Keratinocyte (primary cell): ENCODE measurements around the gene REPS2. TPM values are rescaled to one million over a fixed set of nuclear protein-coding genes. Genes with fewer than 3 reads are reported as not detected.
A peak's percentile ranks its signal among the peaks of the same experiment; 100 is the strongest.

Experiments used
- DNase-seq: peaks from one replicate; pipeline ENCODE4 v3.0.0-alpha.2; 2011; ENCODE audit warnings: low read depth, missing footprints, low spot score
- FAIRE-seq: peaks from 2 replicates; lab custom pipeline; 2011; peaks lifted over from hg19 to GRCh38; lab: Jason Lieb, UNC
- H2AFZ ChIP-seq: 2 replicates; pipeline ENCODE4 v1.6.0; 2012; ENCODE audit warnings: low read length, control low read depth, inconsistent platforms; ENCODE audit not compliant: control insufficient read depth
- H3K27ac ChIP-seq: 2 replicates; pipeline ENCODE4 v1.5.1; 2011; ENCODE audit warnings: low read length; ENCODE audit not compliant: control insufficient read depth, insufficient read depth
- H3K27me3 ChIP-seq: 3 replicates; pipeline ENCODE4 v1.6.0; 2011; ENCODE audit warnings: low read length; ENCODE audit not compliant: control insufficient read depth, insufficient read depth; ENCODE audit errors: extremely low read depth
- H3K36me3 ChIP-seq, 2 experiments: 2 replicates in 1 of 2; 3 replicates in 1 of 2; pipeline ENCODE4 v1.5.1; 2011; ENCODE audit warnings: low read length in 2 of 2, mild to moderate bottlenecking in 1 of 2; ENCODE audit not compliant: control insufficient read depth in 2 of 2, insufficient read depth in 2 of 2; ENCODE audit errors: extremely low read depth in 1 of 2
- H3K4me1 ChIP-seq: 3 replicates; pipeline ENCODE4 v1.5.1; 2011; ENCODE audit warnings: low read length; ENCODE audit not compliant: control insufficient read depth, insufficient read depth; ENCODE audit errors: extremely low read depth
- H3K4me2 ChIP-seq: 3 replicates; pipeline ENCODE4 v1.6.0; 2011; ENCODE audit warnings: low read depth, low read length; ENCODE audit not compliant: control insufficient read depth, insufficient read depth; ENCODE audit errors: extremely low read depth
- H3K4me3 ChIP-seq, 3 experiments: fragments of 200-600 bp in 1 of 3; sonication (generic) in 1 of 3; 2 replicates in 2 of 3; 3 replicates in 1 of 3; pipeline ENCODE4 v1.5.1; 2011 to 2016; ENCODE audit warnings: low read length in 3 of 3, mild to moderate bottlenecking in 3 of 3, control low read depth in 2 of 3, inconsistent platforms in 1 of 3, low read depth in 1 of 3, mixed read lengths in 1 of 3, mixed run types in 1 of 3, moderate library complexity in 1 of 3; ENCODE audit not compliant: control insufficient read depth in 2 of 3, insufficient read depth in 2 of 3; ENCODE audit errors: extremely low read depth in 1 of 3
- H3K79me2 ChIP-seq: 2 replicates; pipeline ENCODE4 v1.6.0; 2012; ENCODE audit warnings: low read length; ENCODE audit not compliant: control insufficient read depth, insufficient read depth
- H3K9ac ChIP-seq: 3 replicates; pipeline ENCODE4 v1.6.0; 2011; ENCODE audit warnings: low read length; ENCODE audit not compliant: control insufficient read depth, insufficient read depth; ENCODE audit errors: extremely low read depth
- H3K9me1 ChIP-seq: 3 replicates; pipeline ENCODE4 v1.6.0; 2011; ENCODE audit warnings: low read length; ENCODE audit not compliant: control insufficient read depth, insufficient read depth; ENCODE audit errors: extremely low read depth
- H3K9me3 ChIP-seq: 2 replicates; pipeline ENCODE4 v1.5.1; 2012; ENCODE audit warnings: low read depth, low read length; ENCODE audit not compliant: control insufficient read depth
- H4K20me1 ChIP-seq: 3 replicates; pipeline ENCODE4 v1.6.0; 2011; ENCODE audit warnings: low read length; ENCODE audit not compliant: control insufficient read depth, insufficient read depth; ENCODE audit errors: extremely low read depth
- CTCF ChIP-seq, 3 experiments: IDR thresholded peaks in 1 of 3; conservative IDR thresholded peaks in 1 of 3; optimal IDR thresholded peaks in 1 of 3; 2 replicates in 2 of 3; 3 replicates in 1 of 3; pipeline versions ENCODE3 to v1.5.1; 2011; ENCODE audit warnings: low read length in 3 of 3, mild to moderate bottlenecking in 3 of 3, moderate library complexity in 2 of 3, control low read depth in 1 of 3, inconsistent platforms in 1 of 3; ENCODE audit not compliant: insufficient read depth in 2 of 3; ENCODE audit errors: extremely low read depth in 1 of 3
- EZH2 ChIP-seq: IDR thresholded peaks from one replicate; pipeline ENCODE4 v1.6.1; 2012; ENCODE audit warnings: inconsistent platforms, mild to moderate bottlenecking, low read length, moderate library complexity
- dilution Hi-C: fragments of 300-500 bp; cut with MboI; formaldehyde crosslinking; loops from one replicate; pipeline ENCODE4 v1.7.0; 2020; ENCODE audit warnings: low sequenced_read_pairs; ENCODE audit not compliant: extremely low pct_ligation_motif_present
- polyA plus RNA-seq, 5 experiments: library from polyadenylated mRNA; depleted of rRNA in 3 of 5; stranded (reverse) in 3 of 5; stranded (forward) in 1 of 5; unstranded in 1 of 5; fragments of >200 nt; gene quantifications; 1 replicate in 1 of 5; 2 replicates in 3 of 5; 3 replicates in 1 of 5; pipeline versions ENCODE4 v1.2.1 to v1.2.3, GENCODE V29; 2011 to 2012; ENCODE audit warnings: missing spikeins in 2 of 5, low read depth in 1 of 5, low replicate concordance in 1 of 5

Gene REPS2
- polyA plus RNA-seq, 1 donor (not counting 4 experiments of a cell fraction or from before 2014, with no cell fraction given) = 2.4 TPM

- no peak for DNase-seq
- no peak overlapping the region for H2AFZ ChIP-seq
- no peak overlapping the region for H3K4me2 ChIP-seq
- no peaks in the 10 kb centered on the region for H3K4me1 ChIP-seq
- H3K27ac ChIP-seq = no peak overlapping the region
- no peaks in the 10 kb centered on the region for H3K36me3 ChIP-seq
- dilution Hi-C loops = no loop called here
- no peak for FAIRE-seq
- H3K79me2 ChIP-seq = no peaks in the 10 kb centered on the region
- no peak overlapping the region for H3K4me3 ChIP-seq
- no peak overlapping the region for H3K9ac ChIP-seq
- H3K9me1 ChIP-seq = no peaks in the 10 kb centered on the region
- H3K27me3 ChIP-seq = peaks cover 5% of the 10 kb centered on the region
- H4K20me1 ChIP-seq = no peaks in the 10 kb centered on the region
- H3K9me3 ChIP-seq = no peaks in the 10 kb centered on the region
- TF ChIP-seq EZH2 (no peak), CTCF (optimal IDR thresholded peaks at IDR 0.05 in 1 of 3, IDR thresholded peaks at IDR 0.05 in 1 of 3, conservative IDR thresholded peaks at IDR 0.05 in 1 of 3; ENCODE audit: extremely low read depth in 1 of 3, insufficient read depth in 2 of 3, low read length in 3 of 3) (no peak)
Measured at GRCh38 chrX:16934185-16934584, 12.3 kb upstream of the REPS2 start.

DNA sequence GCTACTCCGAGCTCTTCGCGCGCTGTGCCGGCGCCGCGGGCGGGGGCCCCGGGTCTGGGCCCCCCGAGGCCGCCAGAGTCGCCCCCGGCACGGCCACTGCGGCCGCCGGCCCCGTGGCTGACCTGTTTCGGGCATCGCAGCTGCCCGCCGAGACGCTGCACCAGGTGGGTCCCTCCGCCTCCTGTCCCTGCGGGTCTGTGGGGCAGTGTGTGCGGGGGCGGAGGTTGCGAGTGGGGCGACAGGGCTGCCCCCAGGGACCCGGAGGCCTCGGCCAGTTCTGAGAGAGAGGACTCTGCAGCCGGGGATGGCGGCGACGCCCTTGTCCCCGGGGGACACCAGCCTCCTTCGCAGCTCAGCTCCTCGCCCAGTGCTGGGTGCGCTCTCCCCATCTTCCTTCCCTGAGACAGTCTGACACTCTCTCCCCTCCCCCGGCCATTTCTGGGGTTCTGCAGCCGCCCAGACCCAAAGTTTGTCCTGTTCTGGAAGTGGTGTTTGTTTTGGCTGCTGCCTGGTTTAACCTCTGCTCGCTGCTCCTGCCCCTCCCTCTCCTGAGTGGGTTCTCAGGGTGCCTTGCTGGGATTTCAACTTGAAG lies 609 bp downstream of the REPS2 start:
- Histone ChIP-seq H3K9ac (peak overlapping the region; percentile 50), H4K20me1 (no peaks in the 10 kb centered on the region), H3K79me2 (no peaks in the 10 kb centered on the region), H3K9me1 (no peaks in the 10 kb centered on the region), H3K27ac (no peak overlapping the region), H3K36me3 (no peaks in the 10 kb centered on the region), H2AFZ (peak overlapping the region; percentile 49), H3K9me3 (no peaks in the 10 kb centered on the region), H3K4me1 (no peaks in the 10 kb centered on the region), H3K27me3 (peaks cover 5% of the 10 kb centered on the region), H3K4me3 (peak overlapping the region; percentile 43 to 54 (median 48)), H3K4me2 (peak overlapping the region; percentile 73)
- TF ChIP-seq EZH2 = no peak
- no peak for TF ChIP-seq CTCF (optimal IDR thresholded peaks at IDR 0.05 in 1 of 3, IDR thresholded peaks at IDR 0.05 in 1 of 3, conservative IDR thresholded peaks at IDR 0.05 in 1 of 3; ENCODE audit: extremely low read depth in 1 of 3, insufficient read depth in 2 of 3, low read length in 3 of 3)
- FAIRE-seq (no peak), DNase-seq (no peak)
- dilution Hi-C loops = no loop called here
